Transverse colon (tissue), 4 donors: ENCODE data around the gene SLU7.

Experiments used
- CTCF ChIP-seq, 5 experiments: fragments of 200-600 bp in 3 of 5; fragments of 450-650 bp in 2 of 5; sonication (generic) in 3 of 5; IDR thresholded peaks; 1 replicate in 2 of 5; 2 replicates in 3 of 5; pipeline ENCODE4 v1.5.1; 2016 to 2017; ENCODE audit warnings: antibody characterized with exemption in 5 of 5, inconsistent platforms in 3 of 5, mild to moderate bottlenecking in 2 of 5, moderate library complexity in 1 of 5
- EP300 ChIP-seq: sonication (generic); formaldehyde crosslinking; IDR thresholded peaks from one replicate; pipeline ENCODE4 v1.6.1; 2017; ENCODE audit warnings: antibody characterized with exemption, low read depth
- POLR2A ChIP-seq: fragments of 450-650 bp; IDR thresholded peaks from one replicate; pipeline ENCODE4 v1.6.1; 2016; ENCODE audit warnings: antibody characterized with exemption, mild to moderate bottlenecking, moderate library complexity
- POLR2AphosphoS5 ChIP-seq, 3 donors: sonication (generic); formaldehyde crosslinking; IDR thresholded peaks; one replicate each; pipeline ENCODE4 v1.6.1; 2016; ENCODE audit warnings: antibody characterized with exemption in 3 of 3

GRCh38 chr5:160466889-160467554 lies 48.1 kb upstream of the SLU7 start:
- TF ChIP-seq CTCF (IDR thresholded peaks at IDR 0.05) = no peak
- no peak for TF ChIP-seq EP300
- no peak for TF ChIP-seq POLR2A
- TF ChIP-seq POLR2AphosphoS5 (IDR thresholded peaks at IDR 0.05) = no peak
